HG03060 (cell line): ENCODE results near the gene ZNF516.
A peak's percentile ranks its signal among the peaks of the same experiment; 100 is the strongest.

Source experiments
- ATAC-seq: cut with Tn5 transposase; IDR thresholded peaks from one replicate; pipeline ENCODE4 v1.9.1; 2021; ENCODE audit warnings: low read depth, moderate number of reproducible peaks; ENCODE audit not compliant: unreplicated experiment

Gene ZNF516

GRCh38 chr18:76456018-76456750, 38.9 kb downstream of the ZNF516 start:
- ATAC-seq: peak; percentile 12

DNA sequence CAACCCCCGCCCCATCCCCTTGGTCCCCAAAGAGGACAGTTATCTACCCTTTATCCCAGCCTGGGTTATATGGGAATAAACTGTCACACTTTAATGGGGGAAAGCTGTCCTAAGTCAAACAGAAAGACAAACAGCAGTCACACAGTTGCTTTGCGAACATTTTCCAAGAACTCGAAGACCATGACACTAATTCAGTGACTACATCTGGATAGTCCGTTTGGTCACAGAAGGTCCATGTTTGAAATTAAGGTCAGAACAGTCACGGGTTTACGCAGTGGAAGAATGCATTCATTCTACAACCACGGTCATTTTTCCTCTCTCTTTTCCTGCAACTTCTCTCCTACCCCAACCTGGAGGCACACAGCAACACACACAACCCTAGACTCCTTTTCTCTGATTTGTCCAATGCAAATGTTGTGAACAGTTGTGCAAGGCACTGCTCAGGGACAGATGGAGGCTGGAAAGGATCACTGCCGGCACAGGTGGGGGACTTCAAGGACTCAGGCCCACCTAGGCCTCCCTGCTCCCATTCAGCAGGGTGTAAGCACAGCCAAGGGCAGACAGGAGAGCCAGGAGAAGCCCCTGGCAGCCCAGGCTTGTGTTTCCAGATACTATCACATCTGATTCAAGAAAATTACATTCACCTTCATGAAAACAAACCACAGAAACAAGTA, 39.9 kb downstream of the ZNF516 start:
- ATAC-seq: no peak

- no peak for ATAC-seq
Measured at GRCh38 chr18:76454418-76454817, 40.6 kb downstream of the ZNF516 start.

GRCh38 chr18:76453932-76454331, 41.1 kb downstream of the ZNF516 start:
- ATAC-seq: no peak

- no peak for ATAC-seq
Measured at GRCh38 chr18:76453057-76453561, 41.9 kb downstream of the ZNF516 start.

DNA sequence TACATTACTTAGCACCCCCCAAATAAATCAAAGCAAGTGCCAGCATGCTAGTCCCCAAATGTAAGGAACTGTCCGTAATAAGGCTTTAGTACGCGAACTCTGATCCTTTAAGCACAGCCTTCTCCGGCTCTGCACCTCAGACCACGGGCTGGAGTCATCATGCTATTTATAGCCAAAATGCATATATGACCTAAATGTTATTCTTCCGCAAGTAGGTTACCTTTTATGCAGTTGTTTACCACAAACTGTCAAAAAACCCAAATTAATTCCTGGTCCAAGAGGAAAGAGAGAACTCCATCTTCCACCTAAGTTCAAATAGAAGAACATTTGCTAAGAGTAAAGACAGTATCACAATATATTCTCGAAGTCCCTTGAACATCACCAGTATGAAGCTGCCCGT, 42.7 kb downstream of the ZNF516 start:
- ATAC-seq: no peak

GRCh38 chr18:76451396-76452331, 43.4 kb downstream of the ZNF516 start:
- no peak for ATAC-seq

DNA sequence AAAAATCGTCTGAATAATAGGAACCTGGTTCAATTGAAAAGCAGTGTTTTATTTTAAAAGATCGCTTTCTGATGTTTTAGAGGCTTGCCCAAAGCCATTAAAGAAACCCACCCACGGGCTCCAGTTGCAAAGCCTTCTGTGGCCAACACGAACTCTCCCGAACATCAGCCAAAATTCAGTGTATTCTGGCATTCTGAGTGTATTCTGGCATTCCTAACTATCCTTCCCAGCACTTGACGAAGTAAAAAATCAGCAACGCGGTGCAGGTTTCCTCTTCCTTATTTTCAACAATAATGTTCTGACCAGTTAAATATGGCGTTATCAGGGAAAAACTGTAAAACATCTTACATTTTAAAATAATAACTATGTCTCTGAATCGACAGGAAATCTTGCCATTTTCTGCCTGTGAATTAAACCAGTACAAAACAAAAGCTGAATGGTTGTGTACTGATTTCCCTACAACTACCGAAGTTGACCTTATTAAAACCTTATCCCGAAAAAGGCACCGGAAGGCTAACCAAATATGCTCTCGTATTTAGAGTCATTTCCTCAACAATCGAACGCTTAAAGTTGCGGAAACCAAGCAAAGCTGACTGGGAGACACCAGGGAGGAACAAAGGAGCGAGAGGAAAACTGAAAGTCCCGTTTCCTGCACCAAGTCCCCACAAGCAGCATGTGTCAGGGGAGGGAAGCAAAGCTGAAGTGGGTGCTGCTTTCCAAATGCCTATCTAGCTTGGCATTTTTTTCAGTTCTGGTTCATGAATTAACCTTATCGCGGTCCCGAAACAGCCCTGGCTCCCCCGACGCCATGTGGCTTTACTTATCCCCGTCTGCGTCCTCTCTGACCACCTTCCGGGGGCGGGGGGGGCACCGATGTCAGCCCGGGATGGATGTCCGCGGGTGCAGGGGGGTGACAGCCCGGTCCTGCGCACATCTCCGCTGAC, 44.3 kb downstream of the ZNF516 start:
- no peak for ATAC-seq

DNA sequence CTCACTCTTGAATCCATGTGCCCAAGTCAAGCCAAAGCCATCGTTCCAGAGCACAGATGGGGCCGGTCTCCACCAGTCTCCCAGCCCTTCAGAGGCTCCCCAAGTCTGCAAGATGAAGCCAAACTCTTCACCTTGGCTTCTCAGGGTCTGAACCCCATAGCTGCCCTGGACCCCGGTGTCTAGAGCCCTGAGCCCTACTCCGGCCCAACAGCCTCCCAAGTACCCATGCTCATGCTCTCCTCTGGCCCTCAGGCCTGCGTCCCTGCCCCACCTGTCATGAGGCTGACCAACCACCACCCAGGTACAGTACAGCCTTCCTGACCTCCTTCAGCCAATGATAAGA, 46.0 kb downstream of the ZNF516 start:
- ATAC-seq: no peak

- ATAC-seq: no peak
Measured at GRCh38 chr18:76448256-76449110, 46.6 kb downstream of the ZNF516 start.

- ATAC-seq: no peak
Measured at GRCh38 chr18:76447258-76447890, 47.7 kb downstream of the ZNF516 start.

- no peak for ATAC-seq
Measured at GRCh38 chr18:76446321-76447257, 48.5 kb downstream of the ZNF516 start.

GRCh38 chr18:76445741-76446232, 49.3 kb downstream of the ZNF516 start:
- ATAC-seq: no peak

DNA sequence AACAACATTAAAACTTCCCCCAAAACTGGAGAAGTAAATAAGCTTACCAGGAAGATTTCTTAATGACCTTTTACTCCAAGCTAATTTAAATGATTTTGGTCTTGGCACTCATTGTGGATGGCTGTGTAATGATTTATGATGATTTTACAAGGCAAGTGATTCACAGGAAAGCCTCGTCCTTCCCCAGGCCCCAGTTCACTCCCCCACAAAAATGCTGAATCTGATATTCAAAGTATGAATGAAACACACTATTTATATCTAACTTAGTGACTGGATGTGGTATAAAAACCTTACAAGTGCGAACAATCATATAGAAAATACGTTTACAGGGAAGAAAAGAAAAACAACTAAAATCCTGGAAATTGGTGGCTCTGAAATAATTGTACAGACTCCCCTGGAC, 49.8 kb downstream of the ZNF516 start:
- ATAC-seq: no peak

GRCh38 chr18:76444446-76445105, 50.5 kb downstream of the ZNF516 start:
- ATAC-seq: no peak

- no peak for ATAC-seq
Measured at GRCh38 chr18:76443519-76444445, 51.3 kb downstream of the ZNF516 start.
